GM21528 (cell line): ENCODE measurements around the gene KTN1.

Source experiments
- ATAC-seq: cut with Tn5 transposase; IDR thresholded peaks from one replicate; pipeline ENCODE4 v1.9.1; 2021; ENCODE audit warnings: mild to moderate bottlenecking, moderate library complexity; ENCODE audit not compliant: unreplicated experiment, low FRiP score

The KTN1 gene

GRCh38 chr14:55662752-55663151, 82.7 kb downstream of the KTN1 start:
- no peak for ATAC-seq

- no peak for ATAC-seq
Observed at GRCh38 chr14:55665067-55665675, 85.2 kb downstream of the KTN1 start.

GRCh38 chr14:55667801-55668200, 87.8 kb downstream of the KTN1 start:
- no peak for ATAC-seq

- ATAC-seq = no peak
Observed at GRCh38 chr14:55671641-55672040, 91.6 kb downstream of the KTN1 start.

- ATAC-seq = no peak
Observed at GRCh38 chr14:55673048-55673447, 93.0 kb downstream of the KTN1 start.

- no peak for ATAC-seq
Observed at GRCh38 chr14:55681096-55681495, 101.1 kb downstream of the KTN1 start.

- ATAC-seq = no peak
Observed at GRCh38 chr14:55684956-55685584, 105.1 kb downstream of the KTN1 start.

GRCh38 chr14:55686713-55687112, 106.7 kb downstream of the KTN1 start:
- no peak for ATAC-seq

- no peak for ATAC-seq
Observed at GRCh38 chr14:55688566-55688965, 108.6 kb downstream of the KTN1 start.

- no peak for ATAC-seq
Observed at GRCh38 chr14:55689981-55690871, 110.2 kb downstream of the KTN1 start.

GRCh38 chr14:55691659-55692058, 111.7 kb downstream of the KTN1 start:
- ATAC-seq = no peak

GRCh38 chr14:55693904-55694303, 113.9 kb downstream of the KTN1 start:
- ATAC-seq = no peak

- ATAC-seq = no peak
Observed at GRCh38 chr14:55697414-55697861, 117.4 kb downstream of the KTN1 start.

- ATAC-seq = no peak
Observed at GRCh38 chr14:55698051-55698450, 118.0 kb downstream of the KTN1 start.

GRCh38 chr14:55699131-55700057, 119.4 kb downstream of the KTN1 start:
- ATAC-seq = no peak

GRCh38 chr14:55701638-55702037, 121.6 kb downstream of the KTN1 start:
- ATAC-seq = peak; percentile 97

GRCh38 chr14:55702511-55702910, 122.5 kb downstream of the KTN1 start:
- ATAC-seq = no peak

- no peak for ATAC-seq
Observed at GRCh38 chr14:55704654-55705053, 124.6 kb downstream of the KTN1 start.

- ATAC-seq = no peak
Observed at GRCh38 chr14:55705651-55706364, 125.8 kb downstream of the KTN1 start.

- no peak for ATAC-seq
Observed at GRCh38 chr14:55706365-55706684, 126.3 kb downstream of the KTN1 start.
